Endodermal cell (in vitro differentiated cells): ENCODE results near the gene BBOF1. TPM values are rescaled to one million over a fixed set of nuclear protein-coding genes. Genes with fewer than 3 reads are reported as not detected.

Experiments
- DNase-seq: peaks from one replicate; pipeline ENCODE4 v3.0.0-alpha.2; 2017
- H3K27ac ChIP-seq: 2 replicates; pipeline ENCODE4 v1.5.1; 2013; ENCODE audit warnings: mild to moderate bottlenecking, low read depth, low read length, moderate library complexity
- H3K27me3 ChIP-seq: 2 replicates; pipeline ENCODE4 v1.6.1; 2013; ENCODE audit warnings: mild to moderate bottlenecking, low read length, moderate library complexity; ENCODE audit not compliant: insufficient read depth, control insufficient read depth, poor library complexity, severe bottlenecking
- H3K36me3 ChIP-seq: 2 replicates; pipeline ENCODE4 v1.7.0; 2013; ENCODE audit warnings: mild to moderate bottlenecking, low read length, moderate library complexity; ENCODE audit not compliant: control insufficient read depth, insufficient read depth
- H3K4me1 ChIP-seq: one replicate; pipeline ENCODE4 v1.7.0; 2013; ENCODE audit warnings: low read length; ENCODE audit not compliant: control insufficient read depth, insufficient read depth
- H3K4me3 ChIP-seq: 2 replicates; pipeline ENCODE4 v1.5.1; 2013; ENCODE audit warnings: mild to moderate bottlenecking, low read length, moderate library complexity
- H3K9ac ChIP-seq: 2 replicates; pipeline ENCODE4 v1.6.1; 2013; ENCODE audit warnings: mild to moderate bottlenecking, low read length, moderate library complexity; ENCODE audit not compliant: poor library complexity, severe bottlenecking; ENCODE audit errors: extremely low read depth
- H3K9me3 ChIP-seq: 2 replicates; pipeline ENCODE4 v1.6.1; 2013; ENCODE audit warnings: mild to moderate bottlenecking, low read length, moderate library complexity; ENCODE audit not compliant: control insufficient read depth
- H3K27ac Mint-ChIP-seq: 2 replicates; pipeline ENCODE4 v1.8.0; 2020; ENCODE audit warnings: mixed read lengths
- H3K27me3 Mint-ChIP-seq: 2 replicates; pipeline ENCODE4 v1.8.0; 2021; ENCODE audit warnings: mild to moderate bottlenecking, mixed read lengths; ENCODE audit not compliant: insufficient read depth
- H3K36me3 Mint-ChIP-seq: 2 replicates; pipeline ENCODE4 v1.8.0; 2020; ENCODE audit warnings: low read depth, mixed read lengths
- H3K4me1 Mint-ChIP-seq: 2 replicates; pipeline ENCODE4 v1.8.0; 2020; ENCODE audit warnings: mixed read lengths
- H3K4me3 Mint-ChIP-seq: 2 replicates; pipeline ENCODE4 v1.8.0; 2020; ENCODE audit warnings: mild to moderate bottlenecking, moderate library complexity, mixed read lengths
- H3K9me3 Mint-ChIP-seq: 2 replicates; pipeline ENCODE4 v1.8.0; 2020; ENCODE audit warnings: mild to moderate bottlenecking, mixed read lengths
- CTCF ChIP-seq: fragments of 200-600 bp; sonication (generic); conservative IDR thresholded peaks from 2 replicates; pipeline ENCODE4 v1.5.0; 2021; ENCODE audit warnings: antibody characterized with exemption, mild to moderate bottlenecking
- WGBS, 2 experiments: methylation state at CpG; one replicate each; pipeline versions ENCODE4 v1.1.5 to v1.1.7; 2013; ENCODE audit warnings: missing lambda C conversion rate in 2 of 2, mixed read lengths in 1 of 2; ENCODE audit not compliant: insufficient coverage in 1 of 2, insufficient read length in 1 of 2; 5-methylcytosine and 5-hydroxymethylcytosine counted together
- long read RNA-seq, 4 experiments: library from polyadenylated mRNA in 2 of 4; library from RNA in 1 of 4; library from capped mRNA in 1 of 4; stranded (forward) in 3 of 4; unstranded in 1 of 4; transcript quantifications; one replicate each; pipeline ENCODE4 v2.0.0, GENCODE V29; 2020 to 2021; ENCODE audit warnings: inconsistent platforms in 1 of 4
- polyA plus RNA-seq, 2 experiments: library from polyadenylated mRNA; stranded (reverse); fragments of 50-300 nt; gene quantifications; one replicate each; pipeline ENCODE4 v1.2.3, GENCODE V29; 2013
- total RNA-seq, 2 donors: library from RNA; stranded (reverse); fragmentation: NEBNext Ultra II Directional in 1 of 2; extraction: Animal tissue kit (Norgen Biotek cat#: 25700) in 1 of 2; gene quantifications; 2 replicates in 1 of 2; 3 replicates in 1 of 2; pipeline ENCODE4 v1.2.1, GENCODE V29; 2021

BBOF1 gene
- total RNA-seq: 1 to 10 TPM; 2.6 to 2.9 TPM
- 3.4 TPM for polyA plus RNA-seq (2013, experiment 1 of 2)
- polyA plus RNA-seq (2013, experiment 2 of 2): 2.8 TPM
- long read RNA-seq, experiment 1: 0 reads
- long read RNA-seq, experiment 2, partial matches to known transcripts: 2 of 8 reads
- long read RNA-seq, experiment 2, other reads (novel, unspliced or antisense): 6 of 8 reads
- long read RNA-seq, experiment 3, partial matches to known transcripts: 1 of 7 reads
- long read RNA-seq, experiment 3, other reads (novel, unspliced or antisense): 5 of 7 reads
- long read RNA-seq, experiment 4, partial matches to known transcripts: 2 of 9 reads
- long read RNA-seq, experiment 4, other reads (novel, unspliced or antisense): 5 of 9 reads

DNA sequence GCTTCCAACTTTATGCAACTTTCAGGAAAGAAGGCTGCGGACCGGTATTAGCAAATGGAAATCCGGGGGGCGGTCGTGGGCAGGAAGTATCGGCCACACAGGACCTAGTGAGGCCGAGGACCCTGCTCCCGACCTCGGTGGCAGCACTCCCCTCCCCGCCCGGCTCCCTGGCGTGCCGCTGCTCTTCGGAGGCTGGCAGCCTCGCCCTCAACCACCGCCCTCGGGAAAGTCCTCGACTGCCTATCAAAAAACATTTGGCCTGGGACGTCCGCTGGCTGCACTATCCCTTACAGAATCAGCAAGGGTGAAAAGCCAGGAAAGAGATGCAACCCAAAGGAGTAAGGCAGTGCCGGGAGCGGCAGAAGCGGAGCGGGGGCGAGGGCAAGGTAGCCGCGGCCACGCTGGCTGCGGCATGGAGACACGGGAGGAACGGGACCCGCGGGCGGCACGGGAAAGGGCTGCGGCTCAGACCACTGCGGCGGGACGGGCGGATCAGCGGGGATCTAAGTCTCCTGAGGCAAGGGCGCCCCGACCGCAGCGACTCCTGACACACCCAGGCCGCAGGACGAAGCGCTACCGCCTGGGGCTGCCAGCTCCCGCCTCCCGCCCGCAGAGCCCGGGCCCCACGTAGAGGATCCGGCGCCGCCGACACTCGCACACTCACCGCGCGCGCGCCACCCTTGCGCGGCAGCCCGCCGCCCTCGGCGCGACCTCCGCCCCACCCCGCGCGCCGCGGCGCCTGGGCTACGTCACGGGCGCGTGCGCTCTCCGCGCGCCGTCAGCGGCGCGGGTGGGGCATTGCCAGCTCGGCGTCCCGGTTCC, at the start of gene BBOF1, which contains the start of gene ENTPD5:
Gene BBOF1, plus strand, starts transcription at position 764 of the 822 bp plus-strand sequence. CDS start 130 bp downstream, outside the sequence.
Gene ENTPD5, minus strand, starts transcription at position 703 of the 822 bp plus-strand sequence. CDS start 31,186 bp downstream, outside the sequence.
- peak within 1 kb of the TSS; percentile 83 for H3K4me3 ChIP-seq
- Mint-ChIP-seq H3K27me3 (no peaks in the 10 kb centered on the region), H3K36me3 (no peaks in the 10 kb centered on the region), H3K27ac (peak within 1 kb of the TSS; percentile 96), H3K4me1 (peaks cover 3% of the 10 kb centered on the region), H3K9me3 (no peaks in the 10 kb centered on the region), H3K4me3 (peak within 1 kb of the TSS; percentile 91)
- WGBS, 2 experiments: 0% methylated on average over 43 to 93 of the region's 93 CpGs
- peak; percentile 85 for DNase-seq
- H3K9me3 ChIP-seq: no peaks in the 10 kb centered on the region
- H3K36me3 ChIP-seq: peaks cover 4% of the 10 kb centered on the region
- no peak for TF ChIP-seq CTCF
- peak within 1 kb of the TSS; percentile 63 for H3K9ac ChIP-seq
- H3K27ac ChIP-seq: peak within 1 kb of the TSS; percentile 58
- no peaks in the 10 kb centered on the region for H3K27me3 ChIP-seq
- no peaks in the 10 kb centered on the region for H3K4me1 ChIP-seq

DNA sequence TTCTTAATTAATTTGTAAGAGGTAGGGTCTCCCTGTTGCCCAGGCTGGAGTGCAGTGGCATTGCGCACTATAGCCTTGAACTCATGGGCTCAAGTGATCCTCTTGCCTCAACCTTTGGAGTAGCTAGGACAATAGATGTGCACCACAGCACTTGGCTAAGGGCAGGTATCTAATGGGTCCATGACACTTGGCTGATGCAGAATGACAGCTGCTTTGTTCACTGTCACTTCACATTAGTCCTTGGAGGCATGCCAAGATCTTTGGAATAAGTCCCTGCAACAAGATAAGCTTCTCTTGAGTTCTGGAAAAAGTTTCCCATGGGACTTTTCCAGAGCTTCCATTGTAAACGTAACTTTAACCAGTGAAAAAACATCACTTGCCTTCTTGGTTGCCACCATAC, 45.7 kb upstream of the BBOF1 start:
- no peak for TF ChIP-seq CTCF
- H3K36me3 ChIP-seq: peaks cover 33% of the 10 kb centered on the region
- H3K27me3 ChIP-seq: no peaks in the 10 kb centered on the region
- H3K9ac ChIP-seq: no peak overlapping the region
- Mint-ChIP-seq H3K9me3 (no peaks in the 10 kb centered on the region), H3K4me1 (peaks cover 6% of the 10 kb centered on the region), H3K27me3 (no peaks in the 10 kb centered on the region), H3K27ac (no peak overlapping the region), H3K4me3 (no peak overlapping the region), H3K36me3 (peaks cover 42% of the 10 kb centered on the region)
- no peak overlapping the region for H3K27ac ChIP-seq
- WGBS, 2 experiments: 86 to 94% methylated on average over 2 of the region's 2 CpGs
- no peaks in the 10 kb centered on the region for H3K9me3 ChIP-seq
- H3K4me3 ChIP-seq: no peak overlapping the region
- H3K4me1 ChIP-seq: peaks cover 6% of the 10 kb centered on the region
- no peak for DNase-seq

GRCh38 chr14:73976125-73976524, 43.0 kb upstream of the BBOF1 start:
- Histone ChIP-seq H3K4me3 (no peak overlapping the region), H3K27ac (no peak overlapping the region), H3K9ac (no peak overlapping the region), H3K9me3 (no peaks in the 10 kb centered on the region), H3K27me3 (no peaks in the 10 kb centered on the region), H3K4me1 (peaks cover 6% of the 10 kb centered on the region), H3K36me3 (peaks cover 20% of the 10 kb centered on the region)
- DNase-seq: no peak
- H3K9me3 Mint-ChIP-seq: no peaks in the 10 kb centered on the region
- peak overlapping the region; percentile 21 for H3K27ac Mint-ChIP-seq
- no peak overlapping the region for H3K4me3 Mint-ChIP-seq
- no peak for TF ChIP-seq CTCF
- peaks cover 6% of the 10 kb centered on the region for H3K4me1 Mint-ChIP-seq
- 96% methylated on average over 5 to 6 of the region's 6 CpGs for WGBS, 2 experiments
- peaks cover 34% of the 10 kb centered on the region for H3K36me3 Mint-ChIP-seq
- H3K27me3 Mint-ChIP-seq: no peaks in the 10 kb centered on the region
